Measurements from ENCODE around the gene TSEN2. TPM values are rescaled to one million over a fixed set of nuclear protein-coding genes. Genes with fewer than 3 reads are reported as not detected.

The TSEN2 gene
- polyA plus RNA-seq, 2 of the 4 experiments (the other 2 are of a cell fraction), result 24.9 to 33.1 TPM

DNA sequence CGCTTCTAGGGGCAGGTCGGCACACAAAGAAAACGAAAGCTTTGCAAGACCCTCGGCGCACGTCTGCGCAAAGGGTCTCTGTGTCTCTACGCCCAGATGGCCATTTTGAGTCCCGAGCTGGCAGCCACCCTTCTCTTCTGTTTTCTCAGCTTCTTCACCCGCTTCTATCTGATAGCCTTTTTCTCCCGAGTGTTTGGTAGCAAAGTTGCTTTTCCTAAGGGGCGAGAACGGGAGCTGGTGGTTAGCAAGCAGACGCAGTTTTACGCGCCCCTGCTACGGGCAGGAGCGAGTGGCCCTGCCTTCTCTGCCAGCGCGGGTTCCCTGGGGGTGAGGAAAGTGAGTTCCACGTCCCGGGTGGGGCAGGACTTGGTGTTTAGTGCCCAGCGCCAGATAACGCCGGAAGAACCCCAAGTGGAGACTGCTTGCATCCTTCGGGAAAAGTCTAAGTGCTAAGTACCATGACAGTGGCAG is 69.7 kb downstream of the TSEN2 start:
- peak overlapping the region; percentile 85 for H3K4me2 ChIP-seq
- no peak for FAIRE-seq

DNA sequence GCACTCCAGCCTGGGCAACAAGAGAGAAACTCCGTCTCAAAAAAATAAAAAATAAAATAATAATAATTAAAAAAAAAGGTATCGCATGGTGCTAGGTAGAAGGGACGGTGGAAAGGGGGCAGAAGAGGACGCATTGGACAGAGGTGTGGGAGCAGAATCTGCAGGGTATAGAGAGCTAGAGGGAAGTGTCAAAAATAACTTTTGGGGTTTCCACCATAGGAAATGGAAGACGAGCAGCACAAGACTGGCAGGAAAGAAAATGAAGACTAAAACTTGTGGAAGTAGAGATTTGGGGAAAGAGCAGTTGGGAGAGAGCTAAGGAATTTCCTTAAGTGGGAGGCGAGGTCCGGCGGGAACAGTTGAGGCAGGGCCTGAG is 72.0 kb downstream of the TSEN2 start:
- H3K4me2 ChIP-seq, result peak overlapping the region; percentile 83
- FAIRE-seq (no peak), DNase-seq (ENCODE audit: low read depth in 1 of 2, low spot score in 1 of 2) (no peak), ATAC-seq (peak; percentile 30 to 32; a peak in 4 of 6 replicates)
- WGBS (ENCODE audit: missing lambda C conversion rate), result 5% methylated on average over 8 of the region's 8 CpGs
- TF ChIP-seq MAZ (IDR thresholded peaks at IDR 0.05; ENCODE audit: borderline replicate concordance, low read depth, low read length) (no peak), CEBPB (IDR thresholded peaks at IDR 0.05) (no peak), EHMT2 (IDR thresholded peaks at IDR 0.05; ENCODE audit: low read depth) (no peak), CHD4 (IDR thresholded peaks at IDR 0.05; ENCODE audit: borderline replicate concordance) (no peak), NR3C1 (IDR thresholded peaks at IDR 0.05) (no peak), EHF (CRISPR knock-in tag; IDR thresholded peaks at IDR 0.05) (no peak), HEYL (CRISPR knock-in tag; IDR thresholded peaks at IDR 0.05) (no peak), JUNB (IDR thresholded peaks at IDR 0.05) (no peak), CBX8 (IDR thresholded peaks at IDR 0.05) (no peak), GATA3 (IDR thresholded peaks at IDR 0.05; ENCODE audit: borderline replicate concordance) (no peak), FOSB (CRISPR knock-in tag; IDR thresholded peaks at IDR 0.05) (no peak), ZC3H11A (IDR thresholded peaks at IDR 0.05) (no peak), NPAS2 (CRISPR knock-in tag; IDR thresholded peaks at IDR 0.05; ENCODE audit: borderline replicate concordance) (no peak)
- TF ChIP-seq, protein P1, sequence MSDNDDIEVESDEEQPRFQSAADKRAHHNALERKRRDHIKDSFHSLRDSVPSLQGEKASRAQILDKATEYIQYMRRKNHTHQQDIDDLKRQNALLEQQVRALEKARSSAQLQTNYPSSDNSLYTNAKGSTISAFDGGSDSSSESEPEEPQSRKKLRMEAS (IDR thresholded peaks at IDR 0.05), result no peak
- TF ChIP-seq, protein P2, sequence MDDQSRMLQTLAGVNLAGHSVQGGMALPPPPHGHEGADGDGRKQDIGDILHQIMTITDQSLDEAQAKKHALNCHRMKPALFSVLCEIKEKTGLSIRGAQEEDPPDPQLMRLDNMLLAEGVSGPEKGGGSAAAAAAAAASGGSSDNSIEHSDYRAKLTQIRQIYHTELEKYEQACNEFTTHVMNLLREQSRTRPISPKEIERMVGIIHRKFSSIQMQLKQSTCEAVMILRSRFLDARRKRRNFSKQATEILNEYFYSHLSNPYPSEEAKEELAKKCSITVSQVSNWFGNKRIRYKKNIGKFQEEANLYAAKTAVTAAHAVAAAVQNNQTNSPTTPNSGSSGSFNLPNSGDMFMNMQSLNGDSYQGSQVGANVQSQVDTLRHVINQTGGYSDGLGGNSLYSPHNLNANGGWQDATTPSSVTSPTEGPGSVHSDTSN (IDR thresholded peaks at IDR 0.05), result no peak
- TF ChIP-seq, protein P3, sequence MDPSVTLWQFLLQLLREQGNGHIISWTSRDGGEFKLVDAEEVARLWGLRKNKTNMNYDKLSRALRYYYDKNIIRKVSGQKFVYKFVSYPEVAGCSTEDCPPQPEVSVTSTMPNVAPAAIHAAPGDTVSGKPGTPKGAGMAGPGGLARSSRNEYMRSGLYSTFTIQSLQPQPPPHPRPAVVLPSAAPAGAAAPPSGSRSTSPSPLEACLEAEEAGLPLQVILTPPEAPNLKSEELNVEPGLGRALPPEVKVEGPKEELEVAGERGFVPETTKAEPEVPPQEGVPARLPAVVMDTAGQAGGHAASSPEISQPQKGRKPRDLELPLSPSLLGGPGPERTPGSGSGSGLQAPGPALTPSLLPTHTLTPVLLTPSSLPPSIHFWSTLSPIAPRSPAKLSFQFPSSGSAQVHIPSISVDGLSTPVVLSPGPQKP (IDR thresholded peaks at IDR 0.05; ENCODE audit: low read depth, low read length), result no peak
- CTCF ChIA-PET, result no interaction called here
- H3K9me3 ChIP-seq, result no peaks in the 10 kb centered on the region
- H3K4me1 ChIP-seq, result peaks cover 23% of the 10 kb centered on the region
- POLR2A ChIA-PET, result interaction anchor here (0.7 to 1.2 kb wide), 2 partner anchors 72 to 108 kb away, joined by 3 to 4 read pairs; partner anchors contain the start of gene TSEN2
- H3K4me3 ChIP-seq, result peak overlapping the region; percentile 86
- peak overlapping the region; percentile 77 to 93 for H3K27ac ChIP-seq

More for the DNA sequence above, 69.7 kb downstream of the TSEN2 start:
- H3K9me3 ChIP-seq, result no peaks in the 10 kb centered on the region
- peak in 1 of 2 experiments; percentile 51 for DNase-seq (ENCODE audit: low read depth in 1 of 2, low spot score in 1 of 2)
- WGBS (ENCODE audit: missing lambda C conversion rate), result 1% methylated on average over 26 of the region's 26 CpGs
- ChIA-PET POLR2A (interaction anchor here (0.6 to 1.2 kb wide), 4 partner anchors 8 to 339 kb away, joined by 3 to 8 read pairs (median 4); partner anchors contain the start of gene MKRN2OS), CTCF (interaction anchor here (0.8 to 1.1 kb wide), 3 partner anchors 25 to 419 kb away, joined by 3 to 5 read pairs (median 3); no protein-coding TSS in a partner anchor)
- H3K27ac ChIP-seq, result peak overlapping the region; percentile 80 to 92
- peak; percentile 24 to 36 for ATAC-seq
- peak overlapping the region; percentile 51 for H3K4me3 ChIP-seq
- TF ChIP-seq NFE2L2 (conservative IDR thresholded peaks at IDR 0.05; ENCODE audit: low read length) (no peak), HOXB5 (CRISPR knock-in tag; IDR thresholded peaks at IDR 0.05) (no peak), ZNF302 (CRISPR knock-in tag; IDR thresholded peaks at IDR 0.05) (no peak), FOXS1 (CRISPR knock-in tag; IDR thresholded peaks at IDR 0.05) (no peak), JUNB (IDR thresholded peaks at IDR 0.05) (no peak), PHF8 (IDR thresholded peaks at IDR 0.05; ENCODE audit: borderline replicate concordance, low read depth) (peak; percentile 47; the same call in 1 of the 2 replicates), JUN (IDR thresholded peaks at IDR 0.05) (peak in 1 of 2 experiments; percentile 34; a peak in 1 of 5 replicates), ZFP36 (IDR thresholded peaks at IDR 0.05; ENCODE audit: borderline replicate concordance, partially characterized antibody) (no peak), RAD21 (conservative IDR thresholded peaks at IDR 0.05 in 1 of 2, IDR thresholded peaks at IDR 0.05 in 1 of 2) (no peak), NR3C1 (IDR thresholded peaks at IDR 0.05) (no peak), POLR2A (IDR thresholded peaks at IDR 0.05; ENCODE audit: low read length) (peak; percentile 41), CHD2 (IDR thresholded peaks at IDR 0.05; ENCODE audit: low read length, partially characterized antibody) (no peak)
- TF ChIP-seq, protein P4, sequence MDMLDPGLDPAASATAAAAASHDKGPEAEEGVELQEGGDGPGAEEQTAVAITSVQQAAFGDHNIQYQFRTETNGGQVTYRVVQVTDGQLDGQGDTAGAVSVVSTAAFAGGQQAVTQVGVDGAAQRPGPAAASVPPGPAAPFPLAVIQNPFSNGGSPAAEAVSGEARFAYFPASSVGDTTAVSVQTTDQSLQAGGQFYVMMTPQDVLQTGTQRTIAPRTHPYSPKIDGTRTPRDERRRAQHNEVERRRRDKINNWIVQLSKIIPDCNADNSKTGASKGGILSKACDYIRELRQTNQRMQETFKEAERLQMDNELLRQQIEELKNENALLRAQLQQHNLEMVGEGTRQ (IDR thresholded peaks at IDR 0.05), result no peak
- TF ChIP-seq, protein P1 (IDR thresholded peaks at IDR 0.05), result no peak
- TF ChIP-seq, protein P5, sequence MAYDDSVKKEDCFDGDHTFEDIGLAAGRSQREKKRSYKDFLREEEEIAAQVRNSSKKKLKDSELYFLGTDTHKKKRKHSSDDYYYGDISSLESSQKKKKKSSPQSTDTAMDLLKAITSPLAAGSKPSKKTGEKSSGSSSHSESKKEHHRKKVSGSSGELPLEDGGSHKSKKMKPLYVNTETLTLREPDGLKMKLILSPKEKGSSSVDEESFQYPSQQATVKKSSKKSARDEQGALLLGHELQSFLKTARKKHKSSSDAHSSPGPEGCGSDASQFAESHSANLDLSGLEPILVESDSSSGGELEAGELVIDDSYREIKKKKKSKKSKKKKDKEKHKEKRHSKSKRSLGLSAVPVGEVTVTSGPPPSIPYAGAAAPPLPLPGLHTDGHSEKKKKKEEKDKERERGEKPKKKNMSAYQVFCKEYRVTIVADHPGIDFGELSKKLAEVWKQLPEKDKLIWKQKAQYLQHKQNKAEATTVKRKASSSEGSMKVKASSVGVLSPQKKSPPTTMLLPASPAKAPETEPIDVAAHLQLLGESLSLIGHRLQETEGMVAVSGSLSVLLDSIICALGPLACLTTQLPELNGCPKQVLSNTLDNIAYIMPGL (CRISPR knock-in tag; IDR thresholded peaks at IDR 0.05; ENCODE audit: borderline replicate concordance), result no peak
- H3K4me1 ChIP-seq, result peaks cover 17% of the 10 kb centered on the region
